Subcutaneous abdominal adipose tissue (tissue), 5 donors: Measurements from ENCODE around the gene ERICH6B.

Experiments used
- H3K27ac ChIP-seq: one replicate; pipeline ENCODE4 v1.7.0; 2013; ENCODE audit warnings: low read depth, mild to moderate bottlenecking, inconsistent platforms, low read length, moderate library complexity
- H3K27me3 ChIP-seq, 5 donors: one replicate each; pipeline ENCODE4 v1.7.0; 2013; ENCODE audit warnings: low read length in 5 of 5, inconsistent platforms in 1 of 5; ENCODE audit not compliant: control insufficient read depth in 5 of 5, insufficient read depth in 4 of 5
- H3K36me3 ChIP-seq, 5 donors: one replicate each; pipeline ENCODE4 v1.7.0; 2013; ENCODE audit warnings: low read length in 5 of 5; ENCODE audit not compliant: control insufficient read depth in 5 of 5, insufficient read depth in 5 of 5
- H3K4me1 ChIP-seq, 5 donors: one replicate each; pipeline ENCODE4 v1.7.0; 2013; ENCODE audit warnings: low read length in 5 of 5, mild to moderate bottlenecking in 3 of 5, moderate library complexity in 1 of 5; ENCODE audit not compliant: control insufficient read depth in 5 of 5, insufficient read depth in 5 of 5
- H3K4me3 ChIP-seq, 5 donors: one replicate each; pipeline ENCODE4 v1.7.0; 2013; ENCODE audit warnings: low read length in 5 of 5, low read depth in 1 of 5
- H3K9ac ChIP-seq, 5 donors: one replicate each; pipeline ENCODE4 v1.7.0; 2013; ENCODE audit warnings: low read length in 5 of 5, mild to moderate bottlenecking in 4 of 5, moderate library complexity in 3 of 5
- H3K9me3 ChIP-seq, 5 donors: one replicate each; pipeline ENCODE4 v1.7.0; 2013; ENCODE audit warnings: low read length in 5 of 5; ENCODE audit not compliant: control insufficient read depth in 5 of 5
- donor health status: healthy.
- donor health status: healthy.
- donor health status: healthy.
- donor health status: healthy.
- donor health status: healthy.

Gene ERICH6B

DNA sequence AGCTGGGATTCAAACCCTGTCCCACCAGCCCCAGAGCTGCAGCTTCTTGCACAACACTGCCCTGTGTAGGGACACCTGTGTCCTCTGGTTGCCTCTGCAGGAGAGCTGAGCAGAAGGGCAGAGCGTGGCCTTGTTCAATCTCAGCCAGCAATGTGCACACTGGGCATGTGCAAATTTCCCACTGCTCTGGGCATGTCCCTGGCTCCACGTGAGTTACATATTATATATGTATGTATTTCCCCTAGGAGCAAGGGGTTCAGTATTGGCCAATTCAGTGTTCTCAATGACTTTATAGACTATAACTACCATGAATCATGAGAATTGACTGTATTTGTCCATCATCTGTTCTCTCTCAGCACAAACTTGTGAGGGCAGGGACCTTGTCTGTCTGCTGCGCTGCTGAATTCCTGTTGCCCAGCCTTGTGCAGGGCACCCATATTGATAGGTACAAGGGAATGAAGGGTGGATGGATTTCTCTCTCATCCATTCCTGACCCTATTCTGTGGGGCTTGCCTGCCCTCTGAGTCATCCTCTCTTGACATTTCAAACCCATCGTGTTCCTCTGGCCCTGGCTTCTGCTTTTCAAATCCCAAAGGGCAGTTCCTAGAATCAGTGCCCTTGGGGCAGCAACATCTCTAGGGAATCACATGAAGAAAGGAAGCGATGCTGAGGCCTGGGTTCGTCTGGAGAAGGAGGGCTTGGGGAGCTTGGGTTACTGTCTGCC is 69.7 kb downstream of the ERICH6B start:
- H3K27ac ChIP-seq, result no peak overlapping the region
- peaks cover 0 to 10% (median 2%) of the 10 kb centered on the region in 5 donors for H3K27me3 ChIP-seq
- no peaks in the 10 kb centered on the region for H3K4me1 ChIP-seq
- no peak overlapping the region for H3K4me3 ChIP-seq
- no peaks in the 10 kb centered on the region for H3K9me3 ChIP-seq
- no peak overlapping the region for H3K9ac ChIP-seq
- H3K36me3 ChIP-seq, result no peaks in the 10 kb centered on the region

DNA sequence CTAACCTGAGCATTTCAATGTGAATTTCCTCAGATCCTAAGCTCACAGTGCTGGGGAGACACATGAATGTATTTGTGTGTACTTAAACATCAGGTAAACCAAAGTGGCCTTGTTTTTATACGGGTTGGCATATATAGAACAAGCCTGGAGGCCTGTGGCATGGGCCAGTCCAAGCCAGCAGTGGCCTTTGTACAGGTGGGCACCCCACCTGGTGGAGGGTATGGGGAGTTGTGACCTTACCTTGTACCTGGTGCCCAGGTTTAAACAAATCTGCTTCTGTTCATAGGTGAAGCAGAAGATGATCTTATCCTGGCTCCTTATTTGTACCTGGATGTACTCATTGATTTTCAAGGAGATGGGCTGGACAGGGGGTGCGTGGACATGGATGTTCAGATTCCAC is 71.0 kb downstream of the ERICH6B start:
- Histone ChIP-seq H3K36me3 (no peaks in the 10 kb centered on the region), H3K27me3 (peaks cover 0 to 10% (median 2%) of the 10 kb centered on the region in 5 donors), H3K27ac (no peak overlapping the region), H3K9ac (no peak overlapping the region), H3K4me3 (no peak overlapping the region), H3K9me3 (no peaks in the 10 kb centered on the region), H3K4me1 (no peaks in the 10 kb centered on the region)

DNA sequence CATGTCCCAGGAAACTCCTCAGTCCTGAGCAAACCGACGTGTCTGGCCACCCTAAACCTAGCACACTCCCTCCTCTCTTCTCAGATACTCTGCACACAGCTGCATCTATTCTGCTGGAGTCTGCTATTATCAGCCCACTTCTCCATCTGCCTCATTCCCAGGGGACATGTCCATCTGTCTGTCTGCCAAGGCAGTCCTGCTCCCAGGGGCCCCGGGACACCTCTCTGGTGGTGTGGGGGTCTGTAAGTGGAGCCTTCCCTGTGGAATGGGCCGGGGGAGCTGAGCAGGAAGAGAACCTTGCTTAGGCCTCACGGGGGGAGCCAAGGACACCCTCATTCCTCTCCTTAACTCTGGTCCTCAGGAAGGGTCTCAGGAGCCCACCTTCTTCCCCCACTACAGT is 72.7 kb downstream of the ERICH6B start:
- no peak overlapping the region for H3K27ac ChIP-seq
- no peaks in the 10 kb centered on the region for H3K4me1 ChIP-seq
- no peak overlapping the region for H3K4me3 ChIP-seq
- H3K9me3 ChIP-seq, result no peaks in the 10 kb centered on the region
- peaks cover 0 to 3% (median 0%) of the 10 kb centered on the region in 5 donors for H3K36me3 ChIP-seq
- H3K9ac ChIP-seq, result no peak overlapping the region
- H3K27me3 ChIP-seq, result peaks cover 0 to 7% (median 0%) of the 10 kb centered on the region in 5 donors

DNA sequence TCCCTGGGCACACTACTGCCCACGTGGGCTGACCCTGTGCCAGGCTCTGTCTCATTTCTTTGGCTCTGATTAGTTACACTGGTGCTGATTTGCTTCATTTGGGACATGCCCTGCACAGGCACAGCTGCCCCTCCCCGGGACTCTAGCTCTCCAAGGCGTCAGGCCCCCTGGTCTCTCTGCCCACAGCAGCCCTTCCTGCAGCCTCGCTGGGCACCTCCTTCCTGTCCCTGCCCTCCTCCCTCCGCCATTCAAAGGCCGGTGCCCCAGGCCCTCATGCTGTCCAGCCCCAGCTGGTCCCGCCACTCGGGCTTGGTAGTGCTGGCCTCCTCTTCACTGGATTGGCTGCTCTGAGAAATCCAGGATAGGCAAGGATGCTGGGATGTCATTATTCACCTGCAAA is 73.1 kb downstream of the ERICH6B start:
- H3K9ac ChIP-seq, result no peak overlapping the region
- H3K36me3 ChIP-seq, result peaks cover 0 to 3% (median 0%) of the 10 kb centered on the region in 5 donors
- H3K9me3 ChIP-seq, result no peaks in the 10 kb centered on the region
- no peak overlapping the region for H3K4me3 ChIP-seq
- H3K4me1 ChIP-seq, result no peaks in the 10 kb centered on the region
- H3K27ac ChIP-seq, result no peak overlapping the region
- H3K27me3 ChIP-seq, result peaks cover 0 to 2% (median 0%) of the 10 kb centered on the region in 5 donors

DNA sequence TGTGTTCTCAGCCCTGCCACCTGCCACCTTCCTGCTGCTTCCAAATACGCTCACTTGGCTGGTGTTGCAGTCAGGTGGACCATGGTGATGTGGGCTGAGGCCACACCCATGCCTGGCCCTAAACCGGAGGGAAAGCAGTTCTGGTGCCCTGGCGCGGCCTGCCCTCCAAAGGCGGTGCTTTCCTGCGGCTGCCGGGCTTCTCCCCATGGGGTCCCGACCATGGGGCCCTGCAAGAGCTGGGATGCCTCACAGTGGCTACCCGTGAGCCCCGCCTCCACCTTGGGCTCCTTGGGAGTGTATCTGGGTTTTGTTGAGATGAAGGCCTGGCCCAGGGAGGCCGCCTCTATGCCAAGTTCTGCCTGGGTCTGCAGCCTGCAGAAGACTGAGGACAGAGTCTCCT is 73.7 kb downstream of the ERICH6B start:
- no peaks in the 10 kb centered on the region for H3K4me1 ChIP-seq
- H3K9ac ChIP-seq, result no peak overlapping the region
- no peak overlapping the region for H3K27ac ChIP-seq
- no peaks in the 10 kb centered on the region for H3K27me3 ChIP-seq
- H3K4me3 ChIP-seq, result no peak overlapping the region
- H3K36me3 ChIP-seq, result peaks cover 0 to 3% (median 2%) of the 10 kb centered on the region in 5 donors
- no peaks in the 10 kb centered on the region for H3K9me3 ChIP-seq

DNA sequence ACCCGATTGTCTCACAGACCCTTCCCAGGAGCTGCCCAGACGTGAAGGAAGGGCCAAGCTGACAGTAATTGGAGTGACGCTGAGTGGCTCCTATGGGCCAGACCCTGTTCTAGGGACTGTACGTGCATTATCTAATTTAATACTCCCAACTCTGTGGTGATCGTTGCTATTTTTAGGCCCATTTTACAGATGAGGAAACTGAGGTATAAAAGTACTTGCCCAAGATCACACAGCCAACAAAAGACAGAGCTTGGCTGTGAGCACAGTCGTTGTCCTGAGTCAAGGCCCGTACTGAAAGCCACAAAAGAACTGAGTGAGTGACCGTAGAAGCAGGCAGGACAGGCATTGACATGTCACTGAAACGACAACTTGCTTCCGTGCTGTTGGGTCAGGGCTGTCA is 74.7 kb downstream of the ERICH6B start:
- no peaks in the 10 kb centered on the region for H3K4me1 ChIP-seq
- H3K9ac ChIP-seq, result no peak overlapping the region
- H3K4me3 ChIP-seq, result no peak overlapping the region
- no peak overlapping the region for H3K27ac ChIP-seq
- no peaks in the 10 kb centered on the region for H3K9me3 ChIP-seq
- H3K27me3 ChIP-seq, result no peaks in the 10 kb centered on the region
- H3K36me3 ChIP-seq, result peaks cover 4 to 11% (median 5%) of the 10 kb centered on the region in 5 donors

DNA sequence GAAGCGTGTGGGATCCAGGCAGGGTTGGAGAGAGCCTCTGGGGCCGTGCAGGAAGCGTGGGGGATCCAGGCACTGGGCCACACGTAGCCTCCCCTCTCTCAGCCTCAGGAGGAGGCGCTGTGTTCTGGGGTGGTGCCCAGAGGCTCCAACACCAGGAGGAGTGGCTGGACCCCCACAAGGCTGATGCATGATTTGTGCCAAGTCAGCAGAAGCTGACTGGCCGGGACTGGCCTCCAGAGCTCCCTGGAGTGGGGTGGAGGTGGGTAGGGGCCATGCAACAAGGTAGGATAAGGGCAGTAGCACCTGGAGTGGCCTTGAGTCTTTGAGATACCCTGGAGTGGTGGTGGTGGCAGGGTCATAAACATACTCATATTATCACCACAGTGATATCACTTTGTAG is 75.3 kb downstream of the ERICH6B start:
- Histone ChIP-seq H3K27ac (no peak overlapping the region), H3K9me3 (no peaks in the 10 kb centered on the region), H3K4me1 (no peaks in the 10 kb centered on the region), H3K36me3 (peaks cover 10 to 18% (median 12%) of the 10 kb centered on the region in 5 donors), H3K4me3 (no peak overlapping the region), H3K9ac (no peak overlapping the region), H3K27me3 (no peaks in the 10 kb centered on the region)

DNA sequence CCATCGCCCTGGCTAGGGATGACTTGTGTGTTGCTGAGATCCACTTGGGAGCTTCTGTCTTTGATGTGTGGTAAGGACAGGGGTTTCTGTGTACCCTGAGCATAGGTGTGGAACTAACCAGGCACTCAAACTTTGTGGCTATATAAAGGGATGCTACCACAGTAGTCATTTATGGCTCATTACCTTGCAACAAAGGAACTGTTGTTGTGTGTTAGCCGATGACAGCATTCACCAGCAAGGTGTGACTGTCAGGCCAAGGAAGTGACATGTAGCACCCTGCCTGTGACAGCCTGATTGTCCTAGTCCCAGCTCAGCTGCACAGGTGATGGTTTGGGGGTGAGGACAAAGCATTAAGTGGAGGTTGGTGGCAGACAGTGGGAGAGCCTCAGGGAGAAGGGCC is 77.2 kb downstream of the ERICH6B start:
- Histone ChIP-seq H3K9ac (no peak overlapping the region), H3K4me1 (no peaks in the 10 kb centered on the region), H3K9me3 (no peaks in the 10 kb centered on the region), H3K27ac (no peak overlapping the region), H3K27me3 (no peaks in the 10 kb centered on the region), H3K36me3 (peaks cover 19 to 36% (median 29%) of the 10 kb centered on the region in 5 donors), H3K4me3 (no peak overlapping the region)

DNA sequence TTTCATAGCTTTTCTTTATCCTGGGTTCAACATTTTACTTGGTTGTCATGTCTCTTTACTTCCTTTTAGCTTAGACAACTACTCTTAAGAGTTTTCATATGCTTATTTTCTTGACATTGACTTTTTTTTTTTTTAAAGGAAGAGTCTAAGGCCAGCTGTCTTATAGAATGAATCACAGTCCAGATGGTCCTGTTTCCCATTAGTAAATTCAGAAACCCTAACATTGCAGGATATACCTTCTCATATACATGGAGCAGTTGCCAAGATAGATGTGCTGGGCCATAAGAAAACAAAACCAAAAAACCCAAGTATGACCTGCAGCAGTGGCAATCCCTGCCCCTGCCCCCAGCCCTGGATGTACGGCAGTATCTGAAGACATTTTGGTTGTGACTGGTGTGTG is 78.0 kb downstream of the ERICH6B start:
- Histone ChIP-seq H3K27ac (no peak overlapping the region), H3K4me1 (no peaks in the 10 kb centered on the region), H3K9me3 (no peaks in the 10 kb centered on the region), H3K27me3 (no peaks in the 10 kb centered on the region), H3K4me3 (no peak overlapping the region), H3K9ac (no peak overlapping the region), H3K36me3 (peaks cover 23 to 42% (median 36%) of the 10 kb centered on the region in 5 donors)

DNA sequence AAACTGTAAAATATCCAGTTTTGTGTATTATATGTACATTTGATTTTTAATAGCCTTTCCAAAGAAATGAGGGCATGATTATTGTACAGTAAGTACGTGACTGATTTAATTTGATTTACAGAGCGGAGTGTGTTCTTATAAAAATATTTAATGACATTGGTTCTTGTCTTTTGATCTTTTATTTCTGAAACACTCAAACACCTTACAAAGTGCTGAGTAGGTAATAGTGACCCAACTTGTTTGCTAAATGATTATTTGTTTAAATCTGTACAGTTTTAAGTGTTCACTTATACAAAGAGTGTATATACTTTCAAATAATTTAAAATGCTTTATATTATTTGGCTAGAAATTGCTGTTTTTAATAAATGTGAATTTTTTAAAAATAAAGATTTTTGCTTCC is 79.3 kb downstream of the ERICH6B start:
- no peaks in the 10 kb centered on the region for H3K4me1 ChIP-seq
- peaks cover 24 to 51% (median 42%) of the 10 kb centered on the region in 5 donors for H3K36me3 ChIP-seq
- no peaks in the 10 kb centered on the region for H3K9me3 ChIP-seq
- H3K9ac ChIP-seq, result no peak overlapping the region
- no peak overlapping the region for H3K4me3 ChIP-seq
- no peak overlapping the region for H3K27ac ChIP-seq
- no peaks in the 10 kb centered on the region for H3K27me3 ChIP-seq
